Nucleus accumbens (tissue), 56 donors: Measurements from ENCODE around the gene MUC12.

ENCODE experiments used
- DNase-seq, 56 donors: peaks; one replicate each; lab custom pipeline; 2025; lab: John Stamatoyannopoulos, UW

MUC12 gene

GRCh38 chr7:100957832-100958421 is 11.4 kb upstream of the MUC12 start:
- DNase-seq = no peak

DNA sequence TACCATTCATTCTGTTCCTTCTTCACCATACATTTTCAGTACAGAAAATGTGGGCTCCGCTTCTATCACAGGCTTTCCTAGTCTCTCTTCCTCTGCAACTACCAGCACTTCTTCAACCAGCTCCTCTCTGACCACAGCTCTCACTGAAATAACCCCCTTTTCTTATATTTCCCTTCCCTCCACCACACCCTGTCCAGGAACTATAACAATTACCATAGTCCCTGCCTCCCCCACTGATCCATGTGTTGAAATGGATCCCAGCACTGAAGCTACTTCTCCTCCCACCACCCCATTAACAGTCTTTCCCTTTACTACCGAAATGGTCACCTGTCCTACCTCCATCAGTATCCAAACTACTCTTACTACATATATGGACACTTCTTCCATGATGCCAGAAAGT is 9.5 kb upstream of the MUC12 start:
- no peak for DNase-seq

GRCh38 chr7:100962537-100962936 is 6.8 kb upstream of the MUC12 start:
- no peak for DNase-seq

GRCh38 chr7:100963386-100963785 is 6.0 kb upstream of the MUC12 start:
- DNase-seq = no peak

DNA sequence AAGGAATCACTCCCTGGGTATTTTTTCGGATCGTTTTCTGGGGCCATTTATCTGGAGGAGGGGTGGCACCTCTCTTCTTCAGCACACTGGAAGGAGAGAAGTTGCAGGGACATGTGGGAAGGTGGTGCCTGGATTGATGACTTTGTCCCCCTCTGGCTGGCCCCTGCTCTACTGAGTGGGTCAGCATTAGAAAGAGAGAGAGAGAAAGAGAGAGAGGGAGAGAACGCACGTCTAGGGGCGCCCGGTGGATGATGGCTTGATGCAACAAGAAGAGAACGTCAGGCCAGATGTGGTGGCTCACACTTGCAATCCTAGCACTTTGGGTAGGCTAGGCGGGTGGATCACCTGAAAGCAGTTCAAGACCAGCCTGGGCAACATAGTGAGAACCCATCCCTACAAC is 5.5 kb upstream of the MUC12 start:
- DNase-seq = no peak

- no peak for DNase-seq
These were observed 4.7 kb upstream of the MUC12 start for GRCh38 chr7:100964630-100965029.

- DNase-seq = no peak
These were observed 4.2 kb upstream of the MUC12 start for GRCh38 chr7:100965045-100965722.

GRCh38 chr7:100965723-100966541 is 3.4 kb upstream of the MUC12 start:
- no peak for DNase-seq

DNA sequence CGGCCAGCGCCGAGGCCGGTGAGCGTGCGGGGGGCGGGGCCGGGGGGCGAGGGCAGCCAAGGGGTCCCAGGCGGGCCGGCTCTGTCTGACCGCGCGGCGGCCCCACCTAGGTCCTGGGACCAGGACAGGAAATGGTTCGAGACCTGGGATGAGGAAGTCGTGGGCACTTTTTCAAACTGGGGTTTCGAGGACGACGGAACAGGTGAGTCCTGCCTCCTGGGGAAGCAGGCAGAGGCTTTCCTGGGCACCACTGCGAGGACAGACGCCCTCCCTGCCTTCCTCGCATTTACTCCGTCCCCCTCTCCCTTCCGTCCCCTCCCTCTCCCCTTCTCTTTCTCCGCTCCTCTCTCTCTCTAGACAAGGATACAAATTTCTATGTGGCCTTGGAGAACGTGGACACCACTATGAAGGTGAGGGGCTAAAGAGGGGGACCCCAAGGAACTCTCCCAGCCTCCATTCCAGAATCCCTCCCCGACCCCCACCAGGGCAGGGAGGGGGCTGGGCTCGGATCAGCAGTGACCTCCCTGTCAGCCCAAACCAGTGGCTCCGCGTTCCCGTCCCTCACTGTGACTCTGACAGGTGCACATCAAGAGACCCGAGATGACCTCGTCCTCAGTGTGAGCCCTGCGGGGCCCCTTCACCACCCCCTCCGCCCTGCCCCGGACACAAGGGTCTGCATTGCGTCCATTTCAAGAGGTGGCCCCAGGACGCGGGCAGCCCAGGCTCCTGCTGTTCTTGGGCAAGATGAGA is 2.6 kb upstream of the MUC12 start:
- no peak for DNase-seq

- DNase-seq = no peak
These were observed 2.0 kb upstream of the MUC12 start for GRCh38 chr7:100967292-100967863.

DNA sequence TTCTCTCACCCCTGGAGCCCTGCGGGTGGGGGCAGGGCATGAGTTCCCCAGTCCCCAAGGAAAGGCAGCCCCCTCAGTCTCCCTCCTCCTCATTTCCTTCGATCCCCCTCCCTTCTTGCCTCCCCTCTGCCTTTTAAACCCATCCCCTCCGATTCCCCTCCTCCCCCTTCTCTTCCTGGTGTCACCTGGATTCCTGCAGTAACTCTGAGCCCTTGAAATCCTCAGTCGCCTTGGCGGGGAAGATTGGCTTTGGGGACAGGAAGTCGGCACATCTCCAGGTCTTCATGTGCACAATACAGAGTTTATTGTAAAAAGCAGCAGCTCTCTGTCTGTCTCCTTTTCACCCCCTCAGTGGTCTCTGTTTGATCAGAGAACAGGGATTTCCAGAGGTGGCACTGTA is 1.3 kb upstream of the MUC12 start:
- DNase-seq = no peak

- DNase-seq = no peak
These were observed 715 bp upstream of the MUC12 start for GRCh38 chr7:100968650-100969049.

GRCh38 chr7:100971111-100972001 is 2.0 kb downstream of the MUC12 start:
- DNase-seq = no peak

GRCh38 chr7:100972002-100972347 is 2.6 kb downstream of the MUC12 start:
- DNase-seq = no peak

GRCh38 chr7:100974021-100974420 is 4.7 kb downstream of the MUC12 start:
- no peak for DNase-seq

GRCh38 chr7:100975371-100975821 is 6.0 kb downstream of the MUC12 start:
- DNase-seq = no peak

DNA sequence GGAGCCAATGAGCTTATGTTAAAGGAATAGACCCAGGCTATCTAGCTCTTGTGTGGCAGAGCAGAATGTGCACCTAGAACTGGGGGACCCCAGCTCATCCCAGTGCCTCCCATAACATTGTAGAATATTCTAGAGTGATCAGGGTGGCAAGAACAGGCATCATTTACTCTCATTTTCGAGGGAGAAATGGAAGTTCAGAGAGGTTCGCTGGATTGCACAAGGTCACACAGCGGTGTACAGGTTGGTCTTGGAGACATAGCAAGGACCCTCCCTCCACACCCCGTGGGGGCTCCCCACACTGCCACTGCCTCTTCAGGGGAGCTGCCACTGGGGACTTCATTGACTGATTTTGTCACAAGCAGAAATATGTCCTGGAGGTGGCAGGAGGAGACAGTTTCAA is 8.9 kb downstream of the MUC12 start:
- no peak for DNase-seq

DNA sequence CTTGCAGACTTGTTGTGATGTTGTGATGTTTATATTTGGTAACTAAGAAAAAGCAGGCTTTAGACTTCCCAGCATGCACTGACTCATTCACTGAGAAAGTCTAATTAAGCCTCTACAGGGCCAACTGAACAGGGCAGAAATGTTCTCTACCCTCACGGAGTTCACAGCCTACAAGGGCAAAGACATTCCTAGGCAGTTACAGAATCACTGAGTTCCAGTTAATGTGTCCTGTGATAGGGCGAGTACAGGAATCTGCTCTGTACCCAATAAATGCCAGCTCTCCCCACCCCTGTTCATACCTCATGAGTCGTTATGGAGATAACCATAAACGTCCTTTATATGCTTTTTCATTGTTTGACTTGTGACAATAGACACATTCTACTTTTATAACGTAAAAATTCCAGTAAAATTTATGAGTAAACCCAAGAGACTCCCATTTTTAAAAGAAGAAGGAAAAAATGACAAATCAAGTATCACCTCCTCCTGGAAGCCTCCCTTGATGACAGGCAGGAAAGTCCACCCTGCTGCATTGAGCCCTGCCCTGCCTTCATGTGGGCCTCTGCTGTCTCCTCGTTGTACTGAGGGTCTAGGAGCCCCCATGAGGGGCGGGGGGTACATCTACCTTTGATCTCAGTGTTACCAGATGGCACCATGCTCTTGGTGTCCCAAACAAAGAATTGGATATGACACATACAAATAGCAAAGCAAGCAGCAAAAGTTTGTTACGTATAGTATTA is 14.3 kb downstream of the MUC12 start:
- no peak for DNase-seq
